Measurements from ENCODE around the gene EPHA2.

Gene EPHA2

DNA sequence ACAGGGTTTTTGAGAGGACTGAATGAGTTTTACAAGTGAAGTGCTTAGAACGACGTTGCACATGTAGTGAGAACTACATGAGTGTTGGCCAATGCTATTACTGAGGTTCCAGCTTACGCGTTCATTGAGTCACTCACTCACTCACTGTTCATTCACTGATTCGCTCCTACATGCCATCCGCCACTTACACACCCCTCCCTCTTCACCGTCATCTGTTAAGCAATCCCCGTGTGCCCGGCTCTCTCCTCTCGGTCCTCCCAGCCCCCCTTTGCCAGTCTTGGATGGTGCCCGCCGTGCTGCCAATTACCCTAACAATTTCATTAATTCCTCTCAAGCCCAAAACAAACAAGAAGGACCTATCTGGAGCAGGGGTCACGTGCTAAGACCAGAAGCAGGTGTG is 27.3 kb upstream of the EPHA2 start:
- no peaks in the 10 kb centered on the region for H3K9me3 ChIP-seq (ENCODE audit: insufficient read depth, low read depth, low read length)
- 100% methylated on average over 3 of the region's 13 CpGs for WGBS (ENCODE audit: extremely low coverage, insufficient coverage, insufficient read length)
- H3K4me2 ChIP-seq (ENCODE audit: low read length), result no peak overlapping the region
- no peak overlapping the region for H3K18ac ChIP-seq (ENCODE audit: low read length)
- peak overlapping the region; percentile 15 for H4K91ac ChIP-seq (ENCODE audit: low read depth, low read length)
- no peak overlapping the region for H2AFZ ChIP-seq (ENCODE audit: insufficient read depth, low read length, poor library complexity)
- no peak overlapping the region for H3K4ac ChIP-seq (ENCODE audit: low read depth, low read length)
- H3K4me3 ChIP-seq (ENCODE audit: low read depth, low read length), result peak overlapping the region; percentile 34
- H2BK120ac ChIP-seq (ENCODE audit: insufficient read depth, low read length, poor library complexity), result no peak overlapping the region
- H3K36me3 ChIP-seq (ENCODE audit: control insufficient read depth in 1 of 2, insufficient read depth in 2 of 2, low read length in 2 of 2), result no peaks in the 10 kb centered on the region
- peaks cover 16 to 26% of the 10 kb centered on the region in 2 experiments for H3K4me1 ChIP-seq (ENCODE audit: control insufficient read depth in 1 of 2, insufficient read depth in 2 of 2, low read length in 2 of 2)
- H2BK5ac ChIP-seq (ENCODE audit: low read depth, low read length, poor library complexity), result no peak overlapping the region
- peaks cover 30% of the 10 kb centered on the region for H3K79me1 ChIP-seq (ENCODE audit: low read length)
- no peak overlapping the region for H3K9ac ChIP-seq (ENCODE audit: low read length)
- H3K23ac ChIP-seq (ENCODE audit: low read length), result no peak overlapping the region
- no peak overlapping the region for H3K14ac ChIP-seq (ENCODE audit: low read length)
- no peak overlapping the region for H4K12ac ChIP-seq (ENCODE audit: low read depth, low read length)
- peak in 1 of 2 donors; percentile 44 for DNase-seq
- peak overlapping the region; percentile 55 for H2BK12ac ChIP-seq (ENCODE audit: low read length)
- peak overlapping the region; percentile 84 for H2AK5ac ChIP-seq (ENCODE audit: low read length)
- H3K27me3 ChIP-seq (ENCODE audit: insufficient read depth, low read length), result no peaks in the 10 kb centered on the region
- H3K79me2 ChIP-seq (ENCODE audit: control insufficient read depth, insufficient read depth, low read length, poor library complexity), result peaks cover 2% of the 10 kb centered on the region
- no peak overlapping the region for H4K8ac ChIP-seq (ENCODE audit: low read depth, low read length)
- H3K27ac ChIP-seq (ENCODE audit: low read depth, low read length), result no peak overlapping the region

DNA sequence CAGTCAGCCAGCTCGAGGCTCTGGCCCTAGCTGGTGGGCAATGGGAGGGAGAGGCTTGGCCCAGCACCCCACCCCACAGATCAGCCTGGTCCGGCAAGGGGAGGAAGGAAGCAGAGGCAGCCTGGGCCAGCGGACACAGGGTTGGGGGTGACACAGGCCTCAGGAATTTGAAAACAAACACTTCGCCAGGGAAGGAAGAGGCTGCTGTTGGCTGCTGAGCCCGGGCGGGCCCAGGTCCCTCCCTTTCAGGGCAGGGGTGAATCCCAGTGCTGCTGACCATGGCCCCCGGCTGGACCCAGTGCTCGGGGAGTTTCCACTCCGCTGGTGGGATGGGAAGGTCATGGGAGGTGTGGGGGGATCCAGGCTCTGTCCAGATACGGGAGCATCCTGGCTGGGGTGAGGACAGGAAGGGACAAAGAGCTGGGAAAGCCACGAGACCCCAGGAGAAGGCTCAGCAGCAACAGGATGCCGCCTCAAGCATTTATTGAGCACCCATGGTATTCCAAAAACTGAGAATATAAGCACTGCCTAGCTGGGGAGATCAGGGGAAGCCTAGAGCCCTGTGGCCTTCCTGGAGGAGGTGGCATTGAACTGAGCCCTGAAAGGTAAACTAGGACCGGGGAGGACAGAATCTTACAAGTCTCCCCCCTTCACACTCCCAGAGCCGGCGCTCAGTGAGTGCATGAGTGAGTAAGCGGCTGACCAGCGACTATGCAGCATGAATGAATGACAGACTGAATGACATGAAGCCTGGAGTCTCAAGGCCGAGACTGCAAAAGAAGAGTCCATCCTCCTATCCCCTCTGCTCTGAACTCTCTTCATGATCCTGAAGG is 26.2 kb upstream of the EPHA2 start:
- peak overlapping the region; percentile 18 for H2AFZ ChIP-seq (ENCODE audit: insufficient read depth, low read length, poor library complexity)
- H4K91ac ChIP-seq (ENCODE audit: low read depth, low read length), result peak overlapping the region; percentile 93
- H2AK5ac ChIP-seq (ENCODE audit: low read length), result peak overlapping the region; percentile 67
- no peak overlapping the region for H3K23ac ChIP-seq (ENCODE audit: low read length)
- peak overlapping the region; percentile 75 for H4K8ac ChIP-seq (ENCODE audit: low read depth, low read length)
- peak overlapping the region; percentile 86 for H3K18ac ChIP-seq (ENCODE audit: low read length)
- peak overlapping the region; percentile 78 for H3K14ac ChIP-seq (ENCODE audit: low read length)
- no peak overlapping the region for H3K9ac ChIP-seq (ENCODE audit: low read length)
- H2BK12ac ChIP-seq (ENCODE audit: low read length), result peak overlapping the region; percentile 95
- H2BK5ac ChIP-seq (ENCODE audit: low read depth, low read length, poor library complexity), result peak overlapping the region; percentile 84
- H3K4me1 ChIP-seq (ENCODE audit: control insufficient read depth in 1 of 2, insufficient read depth in 2 of 2, low read length in 2 of 2), result peaks cover 16 to 24% of the 10 kb centered on the region in 2 experiments
- H3K9me3 ChIP-seq (ENCODE audit: insufficient read depth, low read depth, low read length), result no peaks in the 10 kb centered on the region
- peak overlapping the region; percentile 30 for H3K4me2 ChIP-seq (ENCODE audit: low read length)
- H3K36me3 ChIP-seq (ENCODE audit: control insufficient read depth in 1 of 2, insufficient read depth in 2 of 2, low read length in 2 of 2), result no peaks in the 10 kb centered on the region
- peak; percentile 55 to 66 for DNase-seq
- H3K4me3 ChIP-seq (ENCODE audit: low read depth, low read length), result no peak overlapping the region
- peak overlapping the region; percentile 69 for H3K27ac ChIP-seq (ENCODE audit: low read depth, low read length)
- peak overlapping the region; percentile 42 for H3K4ac ChIP-seq (ENCODE audit: low read depth, low read length)
- no peaks in the 10 kb centered on the region for H3K27me3 ChIP-seq (ENCODE audit: insufficient read depth, low read length)
- WGBS (ENCODE audit: extremely low coverage, insufficient coverage, insufficient read length), result no CpG with 5 or more reads among the region's 18 CpGs
- H4K12ac ChIP-seq (ENCODE audit: low read depth, low read length), result peak overlapping the region; percentile 68
- peak overlapping the region; percentile 95 for H2BK120ac ChIP-seq (ENCODE audit: insufficient read depth, low read length, poor library complexity)
- peaks cover 33% of the 10 kb centered on the region for H3K79me1 ChIP-seq (ENCODE audit: low read length)
- H3K79me2 ChIP-seq (ENCODE audit: control insufficient read depth, insufficient read depth, low read length, poor library complexity), result peaks cover 2% of the 10 kb centered on the region

DNA sequence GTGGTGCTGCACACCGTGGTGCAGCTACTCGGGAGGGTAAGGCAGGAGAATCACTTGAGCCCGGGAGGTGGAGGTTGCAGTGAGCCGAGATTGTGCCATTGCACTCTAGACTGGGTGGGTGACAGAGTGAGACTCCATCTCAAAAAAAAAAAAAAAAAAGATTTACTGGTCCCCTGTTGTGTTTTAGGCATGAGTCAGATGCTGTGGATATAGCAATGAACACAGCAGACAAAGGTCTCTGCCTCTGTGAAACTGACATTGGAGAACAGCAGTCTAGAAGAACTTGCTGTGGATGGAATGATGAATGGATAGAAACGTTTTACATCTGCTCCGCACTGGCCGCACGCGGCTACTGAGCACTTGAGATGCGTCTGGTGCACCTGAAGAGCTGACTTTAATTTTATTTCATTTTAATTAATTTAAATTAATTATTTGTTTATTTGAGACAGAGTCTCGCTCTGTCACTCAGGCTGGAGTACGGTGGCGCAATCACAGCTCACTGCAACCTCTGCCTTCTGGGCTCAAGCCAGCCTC is 24.5 kb upstream of the EPHA2 start:
- Histone ChIP-seq H2BK5ac (ENCODE audit: low read depth, low read length, poor library complexity) (no peak overlapping the region), H3K4me2 (ENCODE audit: low read length) (no peak overlapping the region), H3K4me1 (ENCODE audit: control insufficient read depth in 1 of 2, insufficient read depth in 2 of 2, low read length in 2 of 2) (peaks cover 16 to 30% of the 10 kb centered on the region in 2 experiments), H3K79me2 (ENCODE audit: control insufficient read depth, insufficient read depth, low read length, poor library complexity) (peaks cover 2% of the 10 kb centered on the region), H2AFZ (ENCODE audit: insufficient read depth, low read length, poor library complexity) (no peak overlapping the region), H4K8ac (ENCODE audit: low read depth, low read length) (no peak overlapping the region), H3K4me3 (ENCODE audit: low read depth, low read length) (no peak overlapping the region), H3K27ac (ENCODE audit: low read depth, low read length) (no peak overlapping the region), H3K18ac (ENCODE audit: low read length) (no peak overlapping the region), H2BK12ac (ENCODE audit: low read length) (no peak overlapping the region), H2BK120ac (ENCODE audit: insufficient read depth, low read length, poor library complexity) (no peak overlapping the region), H3K27me3 (ENCODE audit: insufficient read depth, low read length) (no peaks in the 10 kb centered on the region), H2AK5ac (ENCODE audit: low read length) (no peak overlapping the region), H3K14ac (ENCODE audit: low read length) (no peak overlapping the region), H3K79me1 (ENCODE audit: low read length) (peaks cover 38% of the 10 kb centered on the region), H3K23ac (ENCODE audit: low read length) (no peak overlapping the region), H3K4ac (ENCODE audit: low read depth, low read length) (no peak overlapping the region), H3K36me3 (ENCODE audit: control insufficient read depth in 1 of 2, insufficient read depth in 2 of 2, low read length in 2 of 2) (no peaks in the 10 kb centered on the region), H4K91ac (ENCODE audit: low read depth, low read length) (no peak overlapping the region), H4K12ac (ENCODE audit: low read depth, low read length) (no peak overlapping the region), H3K9me3 (ENCODE audit: insufficient read depth, low read depth, low read length) (no peaks in the 10 kb centered on the region), H3K9ac (ENCODE audit: low read length) (no peak overlapping the region)
- WGBS (ENCODE audit: extremely low coverage, insufficient coverage, insufficient read length), result no CpG with 5 or more reads among the region's 13 CpGs
- DNase-seq, result no peak

DNA sequence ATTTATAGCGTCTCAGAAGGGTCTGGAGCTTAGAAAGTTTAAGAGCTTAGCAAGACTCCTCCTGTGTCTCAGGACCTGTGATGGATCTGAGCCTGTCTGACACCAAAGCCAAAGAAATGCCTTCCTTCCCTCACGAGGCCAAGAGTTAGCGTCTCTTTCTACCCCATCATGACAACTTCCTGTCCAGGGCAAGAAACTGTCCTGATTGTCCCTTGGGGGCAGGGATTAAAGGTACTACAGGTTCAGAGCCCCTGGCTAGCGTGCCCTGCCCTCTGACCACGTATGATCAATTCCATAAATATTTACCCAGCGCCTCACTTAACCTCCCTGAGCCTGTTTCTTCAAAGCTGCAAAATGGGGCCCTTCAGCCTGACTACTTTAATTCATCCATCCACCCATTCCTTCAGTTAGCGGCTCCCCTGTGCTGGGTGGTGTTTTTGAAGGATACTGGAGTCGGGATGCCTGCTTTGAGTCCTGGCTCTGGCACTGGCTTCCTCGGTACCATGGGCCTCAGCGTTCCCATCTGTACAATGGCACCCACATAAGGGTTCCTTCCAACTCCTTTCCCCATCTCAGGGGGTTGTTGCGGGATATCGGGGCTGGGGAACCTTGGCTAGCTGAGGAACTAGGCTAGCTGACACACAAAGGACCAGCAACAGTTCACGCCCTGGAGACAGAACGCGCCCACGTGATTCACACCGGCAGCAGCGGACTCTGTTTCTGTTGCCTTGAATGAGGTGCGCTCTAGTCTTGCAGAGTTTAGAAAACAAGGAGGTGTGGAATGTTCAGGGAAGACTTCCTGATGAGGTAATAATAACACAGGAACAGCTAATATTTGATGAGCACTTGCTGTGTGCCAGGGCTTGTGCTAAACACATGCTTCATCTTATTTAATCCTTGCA is 23.0 kb upstream of the EPHA2 start:
- Histone ChIP-seq H3K79me2 (ENCODE audit: control insufficient read depth, insufficient read depth, low read length, poor library complexity) (peaks cover 2% of the 10 kb centered on the region), H4K12ac (ENCODE audit: low read depth, low read length) (no peak overlapping the region), H2BK5ac (ENCODE audit: low read depth, low read length, poor library complexity) (no peak overlapping the region), H3K9me3 (ENCODE audit: insufficient read depth, low read depth, low read length) (peaks cover 4% of the 10 kb centered on the region), H3K4ac (ENCODE audit: low read depth, low read length) (no peak overlapping the region), H3K4me1 (ENCODE audit: control insufficient read depth in 1 of 2, insufficient read depth in 2 of 2, low read length in 2 of 2) (peaks cover 24 to 36% of the 10 kb centered on the region in 2 experiments), H3K79me1 (ENCODE audit: low read length) (peaks cover 41% of the 10 kb centered on the region), H3K23ac (ENCODE audit: low read length) (no peak overlapping the region), H4K91ac (ENCODE audit: low read depth, low read length) (peak overlapping the region; percentile 32), H4K8ac (ENCODE audit: low read depth, low read length) (peak overlapping the region; percentile 39), H2AK5ac (ENCODE audit: low read length) (peak overlapping the region; percentile 66), H3K36me3 (ENCODE audit: control insufficient read depth in 1 of 2, insufficient read depth in 2 of 2, low read length in 2 of 2) (no peaks in the 10 kb centered on the region), H3K18ac (ENCODE audit: low read length) (peak overlapping the region; percentile 57), H2BK12ac (ENCODE audit: low read length) (peak overlapping the region; percentile 96), H3K4me3 (ENCODE audit: low read depth, low read length) (no peak overlapping the region), H3K27me3 (ENCODE audit: insufficient read depth, low read length) (no peaks in the 10 kb centered on the region), H2BK120ac (ENCODE audit: insufficient read depth, low read length, poor library complexity) (peak overlapping the region; percentile 70), H3K4me2 (ENCODE audit: low read length) (no peak overlapping the region), H3K27ac (ENCODE audit: low read depth, low read length) (peak overlapping the region; percentile 38), H3K14ac (ENCODE audit: low read length) (peak overlapping the region; percentile 65), H2AFZ (ENCODE audit: insufficient read depth, low read length, poor library complexity) (no peak overlapping the region), H3K9ac (ENCODE audit: low read length) (no peak overlapping the region)
- DNase-seq, result no peak
- WGBS (ENCODE audit: extremely low coverage, insufficient coverage, insufficient read length), result no CpG with 5 or more reads among the region's 19 CpGs

Measured in trophoblast cell (in vitro differentiated cells and primary cell).